HepG2 (cell line): Measurements from ENCODE around the gene CLEC20A. TPM values are rescaled to one million over a fixed set of nuclear protein-coding genes. Genes with fewer than 3 reads are reported as not detected.
A peak's percentile ranks its signal among the peaks of the same experiment; 100 is the strongest.

ENCODE experiments used
- ATAC-seq: fragments of 200-7000 bp; cut with Tn5 transposase; 3 replicates; pipeline ENCODE4 v1.9.1; 2020; ENCODE audit warnings: mild to moderate bottlenecking, moderate library complexity
- BruUV-seq: library from RNA; stranded (reverse); fragments of 400-500 nt; replicated peaks from 2 replicates; lab custom pipeline; 2021; lab: Mats Ljungman, UMichigan
- CTCF ChIA-PET: fragments of 300-600 bp; formaldehyde crosslinking; extraction: SDS; loops from one replicate; lab custom pipeline; 2021; ENCODE audit warnings: low total read pairs, inconsistent platforms, low intra/inter-chr PET ratio; lab: Yijun Ruan, JAX
- POLR2A ChIA-PET: fragments of 350-600 bp; sonication (Branson Sonifier 250); formaldehyde crosslinking; loops from one replicate; lab custom pipeline; 2020; ENCODE audit warnings: antibody characterized with exemption, inconsistent platforms; lab: Yijun Ruan, JAX
- DNase-seq: peaks from one replicate; pipeline ENCODE4 v3.0.0-alpha.2; 2015; ENCODE audit warnings: low spot score
- FAIRE-seq: peaks from 3 replicates; lab custom pipeline; 2011; peaks lifted over from hg19 to GRCh38; lab: Jason Lieb, UNC
- H2AFZ ChIP-seq: one replicate; pipeline ENCODE4 v1.6.1; 2011; ENCODE audit warnings: low read length, inconsistent platforms
- H3K27ac ChIP-seq: fragments of 300-600 bp; 3 replicates; pipeline ENCODE4 v1.8.0; 2011; ENCODE audit warnings: mixed run types, mild to moderate bottlenecking, mixed read lengths, low read length, inconsistent platforms; ENCODE audit not compliant: insufficient read depth; ENCODE audit errors: extremely low read length
- H3K27me3 ChIP-seq, 2 experiments: fragments of 200-600 bp in 1 of 2; 2 replicates in 1 of 2; 3 replicates in 1 of 2; pipeline versions ENCODE4 v1.6.0 to v1.8.0; 2011; ENCODE audit warnings: low read length in 2 of 2, mild to moderate bottlenecking in 2 of 2, moderate library complexity in 2 of 2, inconsistent platforms in 1 of 2; ENCODE audit not compliant: insufficient read depth in 2 of 2, control insufficient read depth in 1 of 2
- H3K36me3 ChIP-seq, 2 experiments: fragments of 200-600 bp in 1 of 2; replicated peaks in 1 of 2; 2 replicates in 1 of 2; 3 replicates in 1 of 2; pipeline versions ENCODE4 v1.5.1 to v1.8.0; 2011; ENCODE audit warnings: low read length in 2 of 2, inconsistent platforms in 1 of 2; ENCODE audit not compliant: insufficient read depth in 2 of 2, control insufficient read depth in 1 of 2
- H3K4me1 ChIP-seq: 2 replicates; pipeline ENCODE4 v1.5.1; 2012; ENCODE audit warnings: low read length, inconsistent platforms; ENCODE audit not compliant: insufficient read depth
- H3K4me2 ChIP-seq: 2 replicates; pipeline ENCODE4 v1.6.0; 2011; ENCODE audit warnings: low read depth, low read length, inconsistent platforms
- H3K4me3 ChIP-seq, 3 experiments: fragments of 200-600 bp in 1 of 3; sonication (generic), shearing (Covaris generic) in 1 of 3; replicated peaks in 1 of 3; 2 replicates each; pipeline ENCODE4 v1.5.1; 2011 to 2016; ENCODE audit warnings: low read length in 3 of 3, inconsistent platforms in 2 of 3, low read depth in 2 of 3, mild to moderate bottlenecking in 2 of 3, control low read depth in 1 of 3, mixed read lengths in 1 of 3; ENCODE audit not compliant: insufficient read depth in 1 of 3
- H3K79me2 ChIP-seq: one replicate; pipeline ENCODE4 v1.6.1; 2011; ENCODE audit warnings: low read length, inconsistent platforms; ENCODE audit not compliant: insufficient read depth
- H3K9ac ChIP-seq: 2 replicates; pipeline ENCODE4 v1.6.0; 2011; ENCODE audit warnings: mild to moderate bottlenecking, low read depth, low read length, inconsistent platforms; ENCODE audit not compliant: insufficient read depth
- H3K9me3 ChIP-seq: 2 replicates; pipeline ENCODE4 v1.5.1; 2012; ENCODE audit warnings: mild to moderate bottlenecking, low read length
- H4K20me1 ChIP-seq: 2 replicates; pipeline ENCODE4 v1.6.0; 2011; ENCODE audit warnings: inconsistent platforms, mild to moderate bottlenecking, low read length, moderate library complexity; ENCODE audit not compliant: insufficient read depth
- HNF4A ChIP-seq: sonication (generic); formaldehyde crosslinking; IDR thresholded peaks from 2 replicates; pipeline ENCODE4 v1.4.0; 2020; ENCODE audit warnings: missing genetic modification reagents
- MAFK ChIP-seq, 2 experiments: IDR thresholded peaks in 1 of 2; conservative IDR thresholded peaks in 1 of 2; 2 replicates each; pipeline ENCODE4 v1.6.1; 2011; ENCODE audit warnings: improper control_type of control experiment in 2 of 2, low read length in 2 of 2
- SMAD3 ChIP-seq: sonication (generic); formaldehyde crosslinking; IDR thresholded peaks from 2 replicates; pipeline ENCODE4 v1.4.0; 2020; ENCODE audit warnings: missing genetic modification reagents
- ZNF512 ChIP-seq: sonication (generic); formaldehyde crosslinking; IDR thresholded peaks from 2 replicates; pipeline ENCODE4 v1.4.0; 2020; ENCODE audit warnings: mild to moderate bottlenecking, missing genetic modification reagents
- WGBS: methylation state at CpG from one replicate; pipeline ENCODE4 v1.1.6; 2017; ENCODE audit warnings: low lambda C conversion rate; 5-methylcytosine and 5-hydroxymethylcytosine counted together
- in situ Hi-C: cut with HindIII; loops from 2 replicates; pipeline ENCODE4 v1.10.0; 2017; ENCODE audit warnings: low pct_unique_long_range_greater_than_20kb; ENCODE audit not compliant: extremely low pct_ligation_motif_present
- intact Hi-C: fragments of 100-400 bp; cut with micrococcal nuclease; formaldehyde crosslinking; loops from one replicate; pipeline ENCODE4 v1.10.0; 2022; ENCODE audit not compliant: unreplicated experiment
- polyA plus RNA-seq, 8 experiments: library from polyadenylated mRNA; depleted of rRNA in 3 of 8; stranded (reverse) in 7 of 8; unstranded in 1 of 8; fragments of >200 nt; fragmentation: Illumina TruSeq in 4 of 8; extraction: Trizol in 4 of 8; gene quantifications; 2 replicates each; pipeline versions ENCODE4 v1.2.1 to v1.2.3, GENCODE V29; 2011 to 2016; ENCODE audit warnings: low read depth in 4 of 8, missing spikeins in 1 of 8, mixed read lengths in 1 of 8; ENCODE audit not compliant: insufficient read depth in 1 of 8
- total RNA-seq, 5 experiments: library from RNA; depleted of rRNA; stranded (reverse); fragments of >200 nt; fragmentation: Illumina TruSeq; extraction: Trizol; gene quantifications; 2 replicates each; pipeline ENCODE4 v1.2.3, GENCODE V29; 2016; ENCODE audit warnings: low read depth in 1 of 5
- TF ChIP-seq, protein P1 (sequence below): sonication (generic); formaldehyde crosslinking; IDR thresholded peaks from 2 replicates; pipeline ENCODE4 v1.4.0; 2020; ENCODE audit warnings: missing genetic modification reagents

CLEC20A gene
- total and polyA plus RNA-seq, 2 of the 13 experiments (the other 11 are each of a cell fraction or from before 2014, with no cell fraction given) = not detected

- intact Hi-C loops = loop anchor here (10.0 kb wide), 3 partner anchors 84 to 334 kb away; partner anchors contain the start of gene ANGPTL1
- FAIRE-seq = no peak
These were observed 43.9 kb upstream of the CLEC20A start for GRCh38 chr1:178540646-178541045.

More at GRCh38 chr1:178540646-178541045, 43.9 kb upstream of the CLEC20A start:
- POLR2A ChIA-PET = interaction anchor here (0.9 to 2.5 kb wide), 4 partner anchors 11 to 185 kb away, joined by 3 to 26 read pairs (median 5); partner anchors contain the start of gene RALGPS2
- Histone ChIP-seq H2AFZ (no peak overlapping the region), H4K20me1 (no peaks in the 10 kb centered on the region), H3K9me3 (no peaks in the 10 kb centered on the region), H3K27ac (no peak overlapping the region), H3K79me2 (peaks cover 10% of the 10 kb centered on the region), H3K4me2 (peak overlapping the region; percentile 98), H3K4me1 (peaks cover 69% of the 10 kb centered on the region), H3K4me3 (peak overlapping the region in 2 of 3 experiments; percentile 8 to 87; a peak in 2 of 6 replicates), H3K36me3 (peaks cover 0 to 5% of the 10 kb centered on the region in 2 experiments; a peak in 1 of 5 replicates), H3K9ac (no peak overlapping the region), H3K27me3 (no peaks in the 10 kb centered on the region; a peak in 1 of 5 replicates)
- CTCF ChIA-PET = no interaction called here
- in situ Hi-C loops = no loop called here
- 22% methylated on average over 7 of the region's 7 CpGs for WGBS
- no peak for TF ChIP-seq ZNF512 (CRISPR knock-in tag)
- TF ChIP-seq MAFK (conservative IDR thresholded peaks at IDR 0.05 in 1 of 2, IDR thresholded peaks at IDR 0.05 in 1 of 2; ENCODE audit: low read length in 2 of 2) = no peak
- TF ChIP-seq SMAD3 = no peak
- peak; percentile 41 for TF ChIP-seq HNF4A (CRISPR knock-in tag)
- TF ChIP-seq, protein P1, sequence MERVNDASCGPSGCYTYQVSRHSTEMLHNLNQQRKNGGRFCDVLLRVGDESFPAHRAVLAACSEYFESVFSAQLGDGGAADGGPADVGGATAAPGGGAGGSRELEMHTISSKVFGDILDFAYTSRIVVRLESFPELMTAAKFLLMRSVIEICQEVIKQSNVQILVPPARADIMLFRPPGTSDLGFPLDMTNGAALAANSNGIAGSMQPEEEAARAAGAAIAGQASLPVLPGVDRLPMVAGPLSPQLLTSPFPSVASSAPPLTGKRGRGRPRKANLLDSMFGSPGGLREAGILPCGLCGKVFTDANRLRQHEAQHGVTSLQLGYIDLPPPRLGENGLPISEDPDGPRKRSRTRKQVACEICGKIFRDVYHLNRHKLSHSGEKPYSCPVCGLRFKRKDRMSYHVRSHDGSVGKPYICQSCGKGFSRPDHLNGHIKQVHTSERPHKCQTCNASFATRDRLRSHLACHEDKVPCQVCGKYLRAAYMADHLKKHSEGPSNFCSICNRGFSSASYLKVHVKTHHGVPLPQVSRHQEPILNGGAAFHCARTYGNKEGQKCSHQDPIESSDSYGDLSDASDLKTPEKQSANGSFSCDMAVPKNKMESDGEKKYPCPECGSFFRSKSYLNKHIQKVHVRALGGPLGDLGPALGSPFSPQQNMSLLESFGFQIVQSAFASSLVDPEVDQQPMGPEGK (CRISPR knock-in tag) = 0 out of 2 replicates have a peak, but pooled peaks have one; percentile 12
- no TSS peak for BruUV-seq
- ATAC-seq = no peak
- no peak for DNase-seq
